Measurements from ENCODE around the gene KCNJ3.

KCNJ3 gene

DNA sequence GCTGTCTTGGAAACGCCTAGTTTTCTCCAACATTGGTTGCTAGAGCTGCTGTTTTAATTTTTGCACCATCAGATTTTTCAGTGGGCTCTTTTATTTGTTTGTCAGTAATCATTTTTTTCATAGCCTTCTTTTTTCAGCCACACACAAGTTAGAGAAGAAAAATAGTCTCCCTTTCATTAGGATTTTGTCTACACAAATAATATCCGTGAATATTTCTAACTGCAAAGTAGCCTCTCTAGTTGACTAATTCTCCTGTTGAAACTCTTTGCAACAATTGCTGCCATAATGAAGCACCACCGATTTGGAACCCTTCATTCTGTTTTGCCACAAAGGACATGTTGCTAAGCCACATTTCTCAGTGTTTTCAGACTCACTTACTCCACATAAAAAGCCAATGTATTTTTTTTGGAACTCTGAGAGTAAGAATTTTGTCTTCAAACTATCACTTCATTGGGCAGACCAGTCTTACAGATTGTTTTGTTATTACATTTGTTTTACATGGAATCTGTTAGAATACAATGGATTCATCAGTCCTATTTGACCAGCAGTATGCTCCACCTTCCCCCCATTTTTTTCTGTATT is 9.6 kb downstream of the KCNJ3 start:
- no peak for DNase-seq

DNA sequence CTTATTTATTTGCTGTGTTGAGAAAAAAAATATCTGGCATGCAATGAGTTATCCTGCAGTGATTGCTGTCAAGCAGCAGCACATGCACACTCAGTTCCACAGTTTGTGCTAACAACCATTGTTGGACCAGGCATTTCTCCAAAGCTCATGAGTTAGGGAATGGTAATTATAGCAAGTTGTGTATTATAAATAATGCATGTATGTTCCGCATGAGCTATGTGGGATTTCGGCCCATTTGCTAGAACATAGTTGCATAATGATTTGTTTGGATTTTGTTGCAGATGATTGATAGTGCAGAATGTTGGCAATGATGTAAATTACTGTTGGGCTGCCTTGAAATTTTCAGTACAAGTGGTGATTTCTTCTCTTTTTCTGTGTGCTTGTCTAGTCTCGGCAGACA is 10.7 kb downstream of the KCNJ3 start:
- no peak for DNase-seq

- no peak for DNase-seq
Measured at GRCh38 chr2:154710078-154710477, 11.6 kb downstream of the KCNJ3 start.

- no peak for DNase-seq
Measured at GRCh38 chr2:154710685-154711084, 12.2 kb downstream of the KCNJ3 start.

GRCh38 chr2:154713675-154714074 is 15.2 kb downstream of the KCNJ3 start:
- DNase-seq = no peak

GRCh38 chr2:154720651-154721050 is 22.2 kb downstream of the KCNJ3 start:
- no peak for DNase-seq

DNA sequence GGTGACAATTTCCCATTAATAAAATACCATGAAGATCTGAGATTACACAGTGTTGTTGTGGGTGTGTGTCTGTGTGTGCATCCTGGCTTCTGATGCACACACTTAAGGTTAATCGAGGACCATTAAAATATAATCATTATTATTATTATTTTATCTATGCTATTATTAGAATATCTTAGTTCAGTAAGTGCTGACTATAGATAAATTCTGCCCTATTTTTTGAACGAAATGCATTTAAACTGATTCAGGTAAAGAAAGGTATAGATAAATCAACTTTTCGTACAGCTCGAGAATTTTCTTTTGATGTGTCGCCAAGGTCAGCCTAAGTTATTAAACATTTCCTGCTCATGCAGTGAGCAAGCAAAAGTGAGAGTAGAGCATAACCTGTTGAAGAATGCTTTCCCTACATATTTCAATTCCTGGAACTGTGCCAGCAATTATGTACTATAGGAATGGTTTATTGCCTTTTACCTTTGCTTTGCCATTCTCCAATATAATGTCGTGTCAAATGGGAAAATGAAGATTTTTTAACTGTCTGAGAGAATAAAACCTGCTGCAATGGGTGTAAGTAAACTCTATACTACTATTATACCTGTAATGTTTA is 25.8 kb downstream of the KCNJ3 start:
- DNase-seq = no peak

GRCh38 chr2:154740361-154740760 is 41.9 kb downstream of the KCNJ3 start:
- DNase-seq = no peak

- DNase-seq = no peak
Measured at GRCh38 chr2:154758871-154759270, 60.4 kb downstream of the KCNJ3 start.

DNA sequence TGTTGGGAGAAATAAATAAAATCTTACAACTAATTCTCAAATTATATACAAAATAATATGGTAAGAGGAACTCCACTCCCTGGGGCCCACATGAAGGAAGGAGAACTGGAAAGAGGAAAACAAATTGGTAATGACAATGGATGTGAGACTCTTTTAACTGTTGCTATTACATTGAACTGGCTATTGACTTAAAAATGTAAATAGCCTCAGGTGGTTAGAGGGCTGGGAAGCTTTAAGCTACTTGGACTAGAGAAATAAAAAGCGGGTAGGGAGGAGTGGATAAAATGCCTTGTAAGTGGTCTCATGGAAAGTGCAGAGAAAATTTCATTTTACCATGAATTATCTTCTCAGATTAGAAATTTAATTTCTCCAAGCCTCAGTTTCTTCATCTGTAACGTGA is 64.1 kb downstream of the KCNJ3 start:
- no peak for DNase-seq

- no peak for DNase-seq
Measured at GRCh38 chr2:154771664-154772284, 73.3 kb downstream of the KCNJ3 start.

DNA sequence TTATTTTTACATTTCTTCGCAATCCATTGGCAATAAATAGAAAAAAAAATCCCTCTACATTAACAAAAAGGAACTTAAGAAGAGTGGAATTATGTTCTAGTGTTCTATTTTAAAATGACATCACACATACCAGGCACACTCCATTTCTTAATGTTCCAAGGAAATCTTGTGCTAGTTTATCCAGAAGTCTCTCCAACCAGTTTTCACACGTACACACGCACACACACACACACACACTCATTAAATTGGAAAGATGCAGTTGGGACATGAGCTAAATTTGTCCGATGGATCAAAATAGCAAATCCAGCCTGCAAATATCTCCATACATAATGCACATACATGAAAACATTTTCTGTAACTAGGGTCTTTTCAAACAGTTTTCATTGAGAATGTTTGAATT is 78.3 kb downstream of the KCNJ3 start:
- DNase-seq = no peak

DNA sequence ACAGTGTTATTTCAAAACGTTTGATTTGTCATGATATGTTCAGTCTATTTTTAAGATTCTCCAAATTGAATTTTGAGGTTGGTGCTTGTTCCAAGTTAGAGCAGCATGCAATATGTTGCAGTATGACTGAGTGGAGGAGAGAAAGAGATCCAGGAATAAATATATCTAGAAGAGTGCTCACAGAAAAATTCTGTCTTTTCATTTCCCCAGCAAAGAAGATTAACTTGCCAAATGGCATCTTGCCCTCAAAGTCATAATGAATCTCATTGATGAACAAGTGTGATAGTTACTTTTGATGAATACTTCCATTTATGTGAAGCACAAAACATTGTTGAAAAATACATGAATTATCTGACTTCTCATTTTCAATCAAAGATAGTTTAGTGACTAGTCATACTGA is 95.9 kb downstream of the KCNJ3 start:
- no peak for DNase-seq

DNA sequence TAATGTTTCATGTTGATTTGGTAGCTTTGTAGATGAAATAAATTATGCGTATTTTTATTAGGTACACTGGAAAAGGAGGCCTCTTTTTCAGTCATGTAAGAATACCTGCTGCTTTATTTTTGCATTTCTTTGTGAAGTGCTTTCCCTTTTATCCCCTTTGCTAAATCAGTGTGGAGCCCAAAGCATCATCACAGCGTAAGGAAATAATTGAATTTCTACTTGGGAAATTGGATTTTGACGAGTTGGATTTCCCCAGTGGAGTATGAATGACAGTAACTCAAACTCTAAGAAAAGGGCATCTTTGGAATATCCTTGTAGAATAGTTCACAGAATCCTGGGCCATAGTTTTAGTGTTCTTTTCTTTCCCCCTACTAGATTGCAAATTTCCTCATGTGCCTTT is 97.2 kb downstream of the KCNJ3 start:
- DNase-seq = no peak

DNA sequence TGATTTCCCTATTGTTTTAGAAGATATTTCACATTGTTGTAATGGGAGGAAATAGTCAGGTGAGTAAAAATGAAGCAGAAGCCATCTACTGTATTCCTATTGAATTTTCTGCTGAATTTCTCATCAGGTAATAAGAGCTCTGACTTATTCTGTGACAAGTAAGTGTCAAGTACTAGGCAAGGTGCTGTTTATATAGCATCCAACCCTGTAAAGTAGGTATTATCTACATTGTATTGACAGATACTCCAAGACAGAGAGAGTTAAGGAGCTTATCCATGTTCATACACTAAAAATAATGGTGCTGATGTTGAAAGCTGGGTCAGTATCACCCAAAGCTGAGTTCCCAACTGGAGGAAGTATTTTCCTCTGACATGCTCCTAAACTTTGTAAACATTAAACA is 106.0 kb downstream of the KCNJ3 start:
- no peak for DNase-seq

DNA sequence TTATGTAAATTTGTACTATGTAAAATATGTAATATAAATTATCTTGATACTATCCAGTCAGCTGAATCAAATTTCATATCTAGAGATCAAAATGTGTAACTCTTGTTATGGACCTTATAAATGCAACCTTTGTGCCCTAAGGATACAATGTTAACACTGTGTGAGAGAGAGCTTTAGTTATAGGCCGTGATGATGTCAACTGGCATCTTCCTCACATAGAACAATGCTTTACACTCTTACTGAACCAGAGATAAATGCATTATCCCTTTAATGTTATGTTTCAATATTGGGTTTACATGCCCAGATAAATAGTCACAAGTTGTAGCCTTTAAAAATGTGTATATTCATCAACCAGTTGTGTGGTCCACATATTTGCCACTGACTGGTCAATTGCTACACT is 115.1 kb downstream of the KCNJ3 start:
- no peak for DNase-seq

- no peak for DNase-seq
Measured at GRCh38 chr2:154814856-154815255, 116.4 kb downstream of the KCNJ3 start.

GRCh38 chr2:154825358-154825757 is 126.9 kb downstream of the KCNJ3 start:
- DNase-seq = no peak

- DNase-seq = no peak
Measured at GRCh38 chr2:154826827-154827226, 128.3 kb downstream of the KCNJ3 start.

GRCh38 chr2:154827286-154827685 is 128.8 kb downstream of the KCNJ3 start:
- no peak for DNase-seq

GRCh38 chr2:154832711-154833110 is 134.2 kb downstream of the KCNJ3 start:
- DNase-seq = no peak

DNA sequence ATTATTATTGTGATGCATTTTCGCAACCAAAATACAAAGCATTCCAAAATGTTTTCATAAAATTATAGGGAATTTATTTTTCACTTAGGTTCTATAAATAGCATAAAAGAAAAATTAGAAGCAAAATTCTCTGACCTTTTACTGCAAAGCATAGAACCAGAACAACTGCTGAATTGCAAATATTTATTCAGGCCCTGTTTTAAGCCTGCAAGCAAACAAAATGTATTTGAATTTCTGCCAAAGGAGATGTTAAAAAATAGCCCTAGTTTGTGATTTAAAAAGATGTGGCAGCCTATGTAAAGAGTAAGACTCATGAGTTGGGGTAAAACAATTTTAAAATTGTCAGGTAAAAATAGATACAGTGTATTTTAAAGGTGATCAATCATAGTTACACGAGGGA is 138.1 kb downstream of the KCNJ3 start:
- DNase-seq = no peak

GRCh38 chr2:154837035-154837434 is 138.5 kb downstream of the KCNJ3 start:
- DNase-seq = no peak

DNA sequence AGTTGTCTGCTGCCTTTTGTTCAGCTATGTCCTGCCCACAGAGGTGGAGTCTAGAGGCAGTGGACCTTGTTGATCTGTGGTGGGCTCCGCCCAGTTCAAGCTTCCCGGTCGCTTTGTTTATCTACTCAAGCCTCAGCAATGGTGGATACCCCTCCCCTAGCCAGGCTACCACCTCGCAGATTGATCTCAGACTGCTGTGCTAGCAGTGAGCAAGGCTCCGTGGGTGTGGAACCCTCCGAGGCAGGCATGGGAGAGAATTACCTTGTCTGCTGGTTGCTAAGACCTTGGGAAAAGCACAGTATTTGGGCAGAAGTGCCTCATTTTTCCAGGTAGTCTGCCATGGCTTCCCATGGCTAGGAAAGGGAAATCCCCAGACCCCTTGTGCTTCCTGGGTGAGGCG is 146.0 kb downstream of the KCNJ3 start:
- no peak for DNase-seq

- no peak for DNase-seq
Measured at GRCh38 chr2:154846842-154847241, 148.3 kb downstream of the KCNJ3 start.
